HepG2 (cell line): ENCODE measurements around the gene CHKB. TPM values are rescaled to one million over a fixed set of nuclear protein-coding genes. Genes with fewer than 3 reads are reported as not detected.

ENCODE experiments used
- ARID2 ChIP-seq: sonication (generic); formaldehyde crosslinking; IDR thresholded peaks from 2 replicates; pipeline ENCODE4 v1.8.1; 2022; ENCODE audit warnings: mild to moderate bottlenecking, missing genetic modification reagents, borderline replicate concordance
- CBX5 ChIP-seq: sonication (generic); formaldehyde crosslinking; IDR thresholded peaks from 2 replicates; pipeline ENCODE4 v1.4.0; 2020; ENCODE audit warnings: missing genetic modification reagents, borderline replicate concordance
- DR1 ChIP-seq: sonication (generic); formaldehyde crosslinking; IDR thresholded peaks from 2 replicates; pipeline ENCODE4 v1.8.0; 2021; ENCODE audit warnings: mild to moderate bottlenecking, missing genetic modification reagents, inconsistent platforms
- HOMEZ ChIP-seq: IDR thresholded peaks from 2 replicates; pipeline ENCODE4 v1.6.1; 2016; ENCODE audit warnings: low read depth
- KDM6A ChIP-seq: IDR thresholded peaks from 2 replicates; pipeline ENCODE4 v1.6.1; 2016; ENCODE audit warnings: low read depth
- NR2F6 ChIP-seq, 2 experiments: IDR thresholded peaks; 2 replicates each; pipeline ENCODE4 v1.6.1; 2016; ENCODE audit warnings: antibody characterized with exemption in 1 of 2, mild to moderate bottlenecking in 1 of 2
- PHF8 ChIP-seq: sonication (generic); formaldehyde crosslinking; IDR thresholded peaks from 2 replicates; pipeline ENCODE4 v1.5.0; 2020; ENCODE audit warnings: missing genetic modification reagents
- RFXAP ChIP-seq: sonication (generic); formaldehyde crosslinking; IDR thresholded peaks from 2 replicates; pipeline ENCODE4 v1.4.0; 2020; ENCODE audit warnings: missing genetic modification reagents, borderline replicate concordance
- SALL1 ChIP-seq: sonication (generic); formaldehyde crosslinking; IDR thresholded peaks from 2 replicates; pipeline ENCODE4 v1.8.0; 2022; ENCODE audit warnings: mild to moderate bottlenecking, missing genetic modification reagents
- SIX1 ChIP-seq: sonication (generic); formaldehyde crosslinking; IDR thresholded peaks from 2 replicates; pipeline ENCODE4 v1.4.0; 2020; ENCODE audit warnings: missing genetic modification reagents, borderline replicate concordance
- SP2 ChIP-seq: sonication (generic); formaldehyde crosslinking; IDR thresholded peaks from 2 replicates; pipeline ENCODE4 v1.5.1; 2020; ENCODE audit warnings: mild to moderate bottlenecking, missing genetic modification reagents
- STAT6 ChIP-seq: sonication (generic); formaldehyde crosslinking; IDR thresholded peaks from 2 replicates; pipeline ENCODE4 v1.4.0; 2020; ENCODE audit warnings: missing genetic modification reagents, mild to moderate bottlenecking, borderline replicate concordance
- ZFP41 ChIP-seq: sonication (generic); formaldehyde crosslinking; IDR thresholded peaks from 2 replicates; pipeline ENCODE4 v1.4.0; 2020; ENCODE audit warnings: mild to moderate bottlenecking, missing genetic modification reagents, borderline replicate concordance
- ZIK1 ChIP-seq: sonication (generic); formaldehyde crosslinking; IDR thresholded peaks from 2 replicates; pipeline ENCODE4 v1.5.0; 2020; ENCODE audit warnings: mild to moderate bottlenecking, low read depth, missing genetic modification reagents, borderline replicate concordance
- ZNF207 ChIP-seq: fragments of 450-650 bp; IDR thresholded peaks from 2 replicates; pipeline ENCODE4 v1.6.1; 2016; ENCODE audit warnings: antibody characterized with exemption, borderline replicate concordance
- ZNF329 ChIP-seq: sonication (generic); formaldehyde crosslinking; IDR thresholded peaks from 2 replicates; pipeline ENCODE4 v1.9.0; 2021; ENCODE audit warnings: low read depth, mild to moderate bottlenecking, missing genetic modification reagents
- ZNF598 ChIP-seq: sonication (generic); formaldehyde crosslinking; IDR thresholded peaks from 2 replicates; pipeline ENCODE4 v1.5.1; 2020; ENCODE audit warnings: mild to moderate bottlenecking, missing genetic modification reagents, borderline replicate concordance
- ZNF646 ChIP-seq: sonication (generic); formaldehyde crosslinking; IDR thresholded peaks from 2 replicates; pipeline ENCODE4 v1.9.0; 2021; ENCODE audit warnings: mild to moderate bottlenecking, missing genetic modification reagents
- ZNF652 ChIP-seq: IDR thresholded peaks from 2 replicates; pipeline ENCODE4 v1.6.1; 2016; ENCODE audit warnings: low read depth, borderline replicate concordance
- ZNF790 ChIP-seq: sonication (generic); formaldehyde crosslinking; IDR thresholded peaks from 2 replicates; pipeline ENCODE4 v1.8.0; 2022; ENCODE audit warnings: missing genetic modification reagents, mild to moderate bottlenecking, borderline replicate concordance
- polyA plus RNA-seq, 8 experiments: library from polyadenylated mRNA; depleted of rRNA in 3 of 8; stranded (reverse) in 7 of 8; unstranded in 1 of 8; fragments of >200 nt; fragmentation: Illumina TruSeq in 4 of 8; extraction: Trizol in 4 of 8; gene quantifications; 2 replicates each; pipeline versions ENCODE4 v1.2.1 to v1.2.3, GENCODE V29; 2011 to 2016; ENCODE audit warnings: low read depth in 4 of 8, missing spikeins in 1 of 8, mixed read lengths in 1 of 8; ENCODE audit not compliant: insufficient read depth in 1 of 8
- total RNA-seq, 5 experiments: library from RNA; depleted of rRNA; stranded (reverse); fragments of >200 nt; fragmentation: Illumina TruSeq; extraction: Trizol; gene quantifications; 2 replicates each; pipeline ENCODE4 v1.2.3, GENCODE V29; 2016; ENCODE audit warnings: low read depth in 1 of 5

Gene CHKB
- total and polyA plus RNA-seq, 2 of the 13 experiments (the other 11 are each of a cell fraction or from before 2014, with no cell fraction given), result 24.5 to 42.7 TPM

GRCh38 chr22:50583294-50583861, 729 bp upstream of the CHKB start (continued):
- TF ChIP-seq STAT6 (CRISPR knock-in tag) (no peak), DR1 (CRISPR knock-in tag) (no peak), SIX1 (no peak), ZNF207 (no peak), HOMEZ (CRISPR knock-in tag) (no peak), CBX5 (no peak), ZNF329 (CRISPR knock-in tag) (no peak), ZNF790 (CRISPR knock-in tag) (no peak), PHF8 (no peak), ZFP41 (no peak), ZNF598 (no peak), SP2 (no peak; the same call in 1 of the 2 replicates), ZIK1 (CRISPR knock-in tag) (no peak; the same call in 1 of the 2 replicates), RFXAP (CRISPR knock-in tag) (no peak), NR2F6 (IDR thresholded peaks at IDR 0.05) (no peak), NR2F6 (CRISPR knock-in tag; IDR thresholded peaks at IDR 0.05) (no peak), ZNF646 (CRISPR knock-in tag) (no peak), SALL1 (CRISPR knock-in tag) (0 out of 2 replicates have a peak, but pooled peaks have one; percentile 34), ARID2 (CRISPR knock-in tag) (0 out of 2 replicates have a peak, but pooled peaks have one; percentile 67), KDM6A (CRISPR knock-in tag) (no peak), ZNF652 (CRISPR knock-in tag) (no peak)
